Neural cell (in vitro differentiated cells): ENCODE measurements around the gene UCKL1. TPM values are rescaled to one million over a fixed set of nuclear protein-coding genes. Genes with fewer than 3 reads are reported as not detected.

ENCODE experiments used
- H2AFZ ChIP-seq: fragments of 200-600, 300-800 bp; sonication (generic), shearing (Covaris generic); 2 replicates; pipeline ENCODE4 v1.6.0; 2014; ENCODE audit warnings: low read depth, mild to moderate bottlenecking, antibody characterized with exemption, low read length, moderate library complexity
- H3F3A ChIP-seq: fragments of 200-600 bp; shearing (Covaris generic); 2 replicates; pipeline ENCODE4 v1.6.1; 2016; ENCODE audit warnings: mild to moderate bottlenecking, moderate library complexity, mixed read lengths, antibody characterized with exemption, low read length; ENCODE audit not compliant: insufficient read depth, poor library complexity, severe bottlenecking
- H3K27ac ChIP-seq: fragments of 200-600, 300-800 bp; sonication (generic), shearing (Covaris generic); 2 replicates; pipeline ENCODE4 v1.5.1; 2014; ENCODE audit warnings: mild to moderate bottlenecking, low read length, moderate library complexity
- H3K27me3 ChIP-seq: fragments of 300-800, 200-600 bp; sonication (generic), shearing (Covaris generic); 2 replicates; pipeline ENCODE4 v1.6.0; 2014; ENCODE audit warnings: mild to moderate bottlenecking, low read depth, low read length, moderate library complexity; ENCODE audit not compliant: insufficient read depth
- H3K36me3 ChIP-seq: fragments of 300-800, 200-600 bp; sonication (generic), shearing (Covaris generic); 2 replicates; pipeline ENCODE4 v1.5.1; 2014; ENCODE audit warnings: mild to moderate bottlenecking, antibody characterized with exemption, low read length, moderate library complexity; ENCODE audit not compliant: insufficient read depth
- H3K4me2 ChIP-seq: fragments of 300-800, 200-600 bp; sonication (generic), shearing (Covaris generic); 2 replicates; pipeline ENCODE4 v1.6.0; 2014; ENCODE audit warnings: mild to moderate bottlenecking, low read length
- H3K4me3 ChIP-seq: fragments of 300-800, 200-600 bp; sonication (generic), shearing (Covaris generic); 2 replicates; pipeline ENCODE4 v1.5.1; 2014; ENCODE audit warnings: mild to moderate bottlenecking, low read length, moderate library complexity
- H3K79me2 ChIP-seq: fragments of 200-600 bp; shearing (Covaris generic); replicated peaks from 2 replicates; pipeline ENCODE4 v1.6.0; 2014; ENCODE audit warnings: mild to moderate bottlenecking, low read length, moderate library complexity; ENCODE audit not compliant: insufficient read depth
- H3K9ac ChIP-seq: fragments of 300-800, 200-600 bp; sonication (generic), shearing (Covaris generic); 2 replicates; pipeline ENCODE4 v1.6.1; 2016; ENCODE audit warnings: mild to moderate bottlenecking, low read length, mixed read lengths
- H3K9me2 ChIP-seq: fragments of 200-600 bp; shearing (Covaris generic); 2 replicates; pipeline ENCODE4 v1.6.1; 2016; ENCODE audit warnings: mild to moderate bottlenecking, low read length, mixed read lengths; ENCODE audit not compliant: insufficient read depth
- H3K9me3 ChIP-seq: fragments of 200-600, 300-800 bp; sonication (generic), shearing (Covaris generic); 2 replicates; pipeline ENCODE4 v1.6.1; 2016; ENCODE audit warnings: mild to moderate bottlenecking, mixed run types, low read length, moderate library complexity, mixed read lengths
- H4K20me1 ChIP-seq: fragments of 200-600 bp; shearing (Covaris generic); 2 replicates; pipeline ENCODE4 v1.6.1; 2016; ENCODE audit warnings: mild to moderate bottlenecking, mixed run types; ENCODE audit not compliant: insufficient read depth
- EP300 ChIP-seq: fragments of 450-650 bp; conservative IDR thresholded peaks from 2 replicates; pipeline ENCODE4 v1.6.1; 2014; ENCODE audit warnings: antibody characterized with exemption, mild to moderate bottlenecking, moderate library complexity; ENCODE audit not compliant: poor library complexity, severe bottlenecking
- EZH2 ChIP-seq: fragments of 200-600, 300-800 bp; shearing (Covaris generic), sonication (generic); IDR thresholded peaks from 2 replicates; pipeline ENCODE4 v1.6.1; 2014; ENCODE audit warnings: antibody characterized with exemption, low read length, borderline replicate concordance, mild to moderate bottlenecking; ENCODE audit not compliant: insufficient read depth, poor library complexity, severe bottlenecking
- MXI1 ChIP-seq: fragments of 450-650 bp; conservative IDR thresholded peaks from 2 replicates; pipeline ENCODE4 v1.6.1; 2014; ENCODE audit warnings: antibody characterized with exemption, mild to moderate bottlenecking; ENCODE audit not compliant: poor library complexity, severe bottlenecking
- POLR2AphosphoS5 ChIP-seq: IDR thresholded peaks from 2 replicates; pipeline ENCODE4 v1.6.1; 2012
- RAD21 ChIP-seq: fragments of 450-650 bp; conservative IDR thresholded peaks from 2 replicates; pipeline ENCODE4 v1.6.1; 2014; ENCODE audit warnings: antibody characterized with exemption, mild to moderate bottlenecking, moderate library complexity
- SMC3 ChIP-seq: fragments of 450-650 bp; conservative IDR thresholded peaks from 2 replicates; pipeline ENCODE4 v1.6.1; 2014; ENCODE audit warnings: antibody characterized with exemption, mild to moderate bottlenecking, moderate library complexity; ENCODE audit not compliant: poor library complexity
- TAF1 ChIP-seq: IDR thresholded peaks from 2 replicates; pipeline ENCODE4 v1.6.1; 2012; ENCODE audit warnings: low read depth
- polyA plus RNA-seq: library from polyadenylated mRNA; depleted of rRNA; stranded (reverse); fragments of >200 nt; gene quantifications from 2 replicates; pipeline ENCODE4 v1.2.3, GENCODE V29; 2014
- TF ChIP-seq, protein P1 (sequence below): IDR thresholded peaks from 2 replicates; pipeline ENCODE4 v1.6.1; 2012; ENCODE audit warnings: borderline replicate concordance
- TF ChIP-seq, protein P2 (sequence below): fragments of 450-650 bp; IDR thresholded peaks from 2 replicates; pipeline ENCODE4 v1.5.1; 2014; ENCODE audit warnings: antibody characterized with exemption, mild to moderate bottlenecking, moderate library complexity; ENCODE audit not compliant: poor library complexity, severe bottlenecking

Gene UCKL1
- polyA plus RNA-seq, 1 donor from 2014 or later: 58.9 TPM

GRCh38 chr20:63966172-63966943 is 10.1 kb upstream of the UCKL1 start:
- H3K9me2 ChIP-seq: no peaks in the 10 kb centered on the region
- H4K20me1 ChIP-seq: no peaks in the 10 kb centered on the region
- H2AFZ ChIP-seq: no peak overlapping the region
- H3K4me3 ChIP-seq: no peak overlapping the region
- H3K9me3 ChIP-seq: no peaks in the 10 kb centered on the region
- H3K27me3 ChIP-seq: no peaks in the 10 kb centered on the region
- H3K79me2 ChIP-seq: peaks cover 8% of the 10 kb centered on the region
- no peaks in the 10 kb centered on the region for H3K36me3 ChIP-seq
- H3K9ac ChIP-seq: no peak overlapping the region
- no peak overlapping the region for H3K4me2 ChIP-seq
- no peak overlapping the region for H3K27ac ChIP-seq
- TF ChIP-seq POLR2AphosphoS5 (no peak), SMC3 (no peak), MXI1 (no peak), RAD21 (no peak), TAF1 (no peak), EZH2 (no peak), EP300 (no peak)
- TF ChIP-seq, protein P1, sequence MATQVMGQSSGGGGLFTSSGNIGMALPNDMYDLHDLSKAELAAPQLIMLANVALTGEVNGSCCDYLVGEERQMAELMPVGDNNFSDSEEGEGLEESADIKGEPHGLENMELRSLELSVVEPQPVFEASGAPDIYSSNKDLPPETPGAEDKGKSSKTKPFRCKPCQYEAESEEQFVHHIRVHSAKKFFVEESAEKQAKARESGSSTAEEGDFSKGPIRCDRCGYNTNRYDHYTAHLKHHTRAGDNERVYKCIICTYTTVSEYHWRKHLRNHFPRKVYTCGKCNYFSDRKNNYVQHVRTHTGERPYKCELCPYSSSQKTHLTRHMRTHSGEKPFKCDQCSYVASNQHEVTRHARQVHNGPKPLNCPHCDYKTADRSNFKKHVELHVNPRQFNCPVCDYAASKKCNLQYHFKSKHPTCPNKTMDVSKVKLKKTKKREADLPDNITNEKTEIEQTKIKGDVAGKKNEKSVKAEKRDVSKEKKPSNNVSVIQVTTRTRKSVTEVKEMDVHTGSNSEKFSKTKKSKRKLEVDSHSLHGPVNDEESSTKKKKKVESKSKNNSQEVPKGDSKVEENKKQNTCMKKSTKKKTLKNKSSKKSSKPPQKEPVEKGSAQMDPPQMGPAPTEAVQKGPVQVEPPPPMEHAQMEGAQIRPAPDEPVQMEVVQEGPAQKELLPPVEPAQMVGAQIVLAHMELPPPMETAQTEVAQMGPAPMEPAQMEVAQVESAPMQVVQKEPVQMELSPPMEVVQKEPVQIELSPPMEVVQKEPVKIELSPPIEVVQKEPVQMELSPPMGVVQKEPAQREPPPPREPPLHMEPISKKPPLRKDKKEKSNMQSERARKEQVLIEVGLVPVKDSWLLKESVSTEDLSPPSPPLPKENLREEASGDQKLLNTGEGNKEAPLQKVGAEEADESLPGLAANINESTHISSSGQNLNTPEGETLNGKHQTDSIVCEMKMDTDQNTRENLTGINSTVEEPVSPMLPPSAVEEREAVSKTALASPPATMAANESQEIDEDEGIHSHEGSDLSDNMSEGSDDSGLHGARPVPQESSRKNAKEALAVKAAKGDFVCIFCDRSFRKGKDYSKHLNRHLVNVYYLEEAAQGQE: no peak
- TF ChIP-seq, protein P2, sequence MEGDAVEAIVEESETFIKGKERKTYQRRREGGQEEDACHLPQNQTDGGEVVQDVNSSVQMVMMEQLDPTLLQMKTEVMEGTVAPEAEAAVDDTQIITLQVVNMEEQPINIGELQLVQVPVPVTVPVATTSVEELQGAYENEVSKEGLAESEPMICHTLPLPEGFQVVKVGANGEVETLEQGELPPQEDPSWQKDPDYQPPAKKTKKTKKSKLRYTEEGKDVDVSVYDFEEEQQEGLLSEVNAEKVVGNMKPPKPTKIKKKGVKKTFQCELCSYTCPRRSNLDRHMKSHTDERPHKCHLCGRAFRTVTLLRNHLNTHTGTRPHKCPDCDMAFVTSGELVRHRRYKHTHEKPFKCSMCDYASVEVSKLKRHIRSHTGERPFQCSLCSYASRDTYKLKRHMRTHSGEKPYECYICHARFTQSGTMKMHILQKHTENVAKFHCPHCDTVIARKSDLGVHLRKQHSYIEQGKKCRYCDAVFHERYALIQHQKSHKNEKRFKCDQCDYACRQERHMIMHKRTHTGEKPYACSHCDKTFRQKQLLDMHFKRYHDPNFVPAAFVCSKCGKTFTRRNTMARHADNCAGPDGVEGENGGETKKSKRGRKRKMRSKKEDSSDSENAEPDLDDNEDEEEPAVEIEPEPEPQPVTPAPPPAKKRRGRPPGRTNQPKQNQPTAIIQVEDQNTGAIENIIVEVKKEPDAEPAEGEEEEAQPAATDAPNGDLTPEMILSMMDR: no peak
- no peaks in the 10 kb centered on the region for H3F3A ChIP-seq

- TF ChIP-seq POLR2AphosphoS5 (no peak), EZH2 (no peak), RAD21 (no peak), SMC3 (no peak), EP300 (no peak), TAF1 (no peak)
- TF ChIP-seq, protein P1: no peak
- no peaks in the 10 kb centered on the region for H4K20me1 ChIP-seq
- H3K27ac ChIP-seq: no peak overlapping the region
- H3K9ac ChIP-seq: no peak overlapping the region
- no peaks in the 10 kb centered on the region for H3K36me3 ChIP-seq
- no peak overlapping the region for H3K4me3 ChIP-seq
- no peaks in the 10 kb centered on the region for H3K9me3 ChIP-seq
- peaks cover 8% of the 10 kb centered on the region for H3K79me2 ChIP-seq
- no peaks in the 10 kb centered on the region for H3K9me2 ChIP-seq
- H2AFZ ChIP-seq: no peak overlapping the region
- H3F3A ChIP-seq: no peaks in the 10 kb centered on the region
- no peak overlapping the region for H3K4me2 ChIP-seq
- H3K27me3 ChIP-seq: no peaks in the 10 kb centered on the region
These were observed 8.2 kb upstream of the UCKL1 start for GRCh38 chr20:63964412-63964811.
